ENCODE measurements around the gene SLC35A2. TPM values are rescaled to one million over a fixed set of nuclear protein-coding genes. Genes with fewer than 3 reads are reported as not detected.

Gene SLC35A2
- total RNA-seq, 1 donor from 2014 or later, result 22.6 TPM

DNA sequence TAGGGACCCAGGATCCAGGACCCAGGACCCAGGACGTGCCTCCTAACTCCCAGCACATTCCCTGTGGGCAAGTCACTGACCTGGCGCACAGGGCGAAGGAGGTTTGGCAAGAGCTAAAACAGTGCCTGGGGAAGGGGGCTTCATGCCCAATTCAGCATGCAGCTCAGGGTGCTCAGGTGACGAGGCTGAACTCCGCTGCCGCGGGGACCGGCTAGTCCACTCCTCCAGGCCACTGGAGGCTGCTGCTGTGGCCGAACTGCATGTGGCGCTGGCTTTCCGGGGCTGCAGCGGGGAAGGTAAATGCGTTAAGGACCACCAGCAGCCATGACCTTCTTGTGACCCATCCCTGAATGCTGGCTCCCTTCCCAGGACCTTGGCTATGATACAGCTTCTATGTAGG lies 12.3 kb upstream of the SLC35A2 start:
- ATAC-seq (no peak), DNase-seq (no peak)
- Histone ChIP-seq H3K9me3 (no peaks in the 10 kb centered on the region), H3K27ac (no peak overlapping the region), H3K4me3 (no peak overlapping the region), H3K36me3 (peaks cover 21% of the 10 kb centered on the region), H3K27me3 (no peaks in the 10 kb centered on the region), H3K4me1 (peaks cover 6% of the 10 kb centered on the region)
- intact Hi-C loops (cut with DNase I), result no loop called here
- TF ChIP-seq, protein P1, sequence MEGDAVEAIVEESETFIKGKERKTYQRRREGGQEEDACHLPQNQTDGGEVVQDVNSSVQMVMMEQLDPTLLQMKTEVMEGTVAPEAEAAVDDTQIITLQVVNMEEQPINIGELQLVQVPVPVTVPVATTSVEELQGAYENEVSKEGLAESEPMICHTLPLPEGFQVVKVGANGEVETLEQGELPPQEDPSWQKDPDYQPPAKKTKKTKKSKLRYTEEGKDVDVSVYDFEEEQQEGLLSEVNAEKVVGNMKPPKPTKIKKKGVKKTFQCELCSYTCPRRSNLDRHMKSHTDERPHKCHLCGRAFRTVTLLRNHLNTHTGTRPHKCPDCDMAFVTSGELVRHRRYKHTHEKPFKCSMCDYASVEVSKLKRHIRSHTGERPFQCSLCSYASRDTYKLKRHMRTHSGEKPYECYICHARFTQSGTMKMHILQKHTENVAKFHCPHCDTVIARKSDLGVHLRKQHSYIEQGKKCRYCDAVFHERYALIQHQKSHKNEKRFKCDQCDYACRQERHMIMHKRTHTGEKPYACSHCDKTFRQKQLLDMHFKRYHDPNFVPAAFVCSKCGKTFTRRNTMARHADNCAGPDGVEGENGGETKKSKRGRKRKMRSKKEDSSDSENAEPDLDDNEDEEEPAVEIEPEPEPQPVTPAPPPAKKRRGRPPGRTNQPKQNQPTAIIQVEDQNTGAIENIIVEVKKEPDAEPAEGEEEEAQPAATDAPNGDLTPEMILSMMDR (IDR thresholded peaks at IDR 0.05), result no peak

DNA sequence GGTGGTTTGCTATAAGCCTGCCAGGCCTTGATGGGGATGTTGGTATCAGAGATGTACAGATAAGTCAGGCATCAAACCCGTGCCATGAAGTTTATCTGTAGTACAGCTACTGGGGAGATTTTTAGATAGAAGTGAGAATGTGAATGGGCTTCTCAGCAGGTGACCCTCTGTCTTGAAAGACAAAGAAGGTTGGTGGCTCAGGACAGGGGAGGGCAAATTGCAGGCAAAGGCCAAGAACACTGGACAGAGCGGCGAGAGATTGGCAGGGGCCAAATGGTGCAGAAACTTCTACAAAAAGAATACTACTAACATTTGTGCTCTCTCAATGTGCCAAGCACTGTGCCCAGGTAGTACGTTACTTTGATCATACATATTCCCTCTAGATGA lies 9.3 kb upstream of the SLC35A2 start:
- Histone ChIP-seq H3K27me3 (no peaks in the 10 kb centered on the region), H3K9me3 (no peaks in the 10 kb centered on the region), H3K27ac (peak overlapping the region; percentile 42), H3K4me1 (peaks cover 6% of the 10 kb centered on the region), H3K36me3 (peaks cover 19% of the 10 kb centered on the region), H3K4me3 (no peak overlapping the region)
- ATAC-seq, result no peak
- TF ChIP-seq, protein P1 (IDR thresholded peaks at IDR 0.05), result no peak
- DNase-seq, result no peak
- intact Hi-C loops (cut with DNase I), result no loop called here

DNA sequence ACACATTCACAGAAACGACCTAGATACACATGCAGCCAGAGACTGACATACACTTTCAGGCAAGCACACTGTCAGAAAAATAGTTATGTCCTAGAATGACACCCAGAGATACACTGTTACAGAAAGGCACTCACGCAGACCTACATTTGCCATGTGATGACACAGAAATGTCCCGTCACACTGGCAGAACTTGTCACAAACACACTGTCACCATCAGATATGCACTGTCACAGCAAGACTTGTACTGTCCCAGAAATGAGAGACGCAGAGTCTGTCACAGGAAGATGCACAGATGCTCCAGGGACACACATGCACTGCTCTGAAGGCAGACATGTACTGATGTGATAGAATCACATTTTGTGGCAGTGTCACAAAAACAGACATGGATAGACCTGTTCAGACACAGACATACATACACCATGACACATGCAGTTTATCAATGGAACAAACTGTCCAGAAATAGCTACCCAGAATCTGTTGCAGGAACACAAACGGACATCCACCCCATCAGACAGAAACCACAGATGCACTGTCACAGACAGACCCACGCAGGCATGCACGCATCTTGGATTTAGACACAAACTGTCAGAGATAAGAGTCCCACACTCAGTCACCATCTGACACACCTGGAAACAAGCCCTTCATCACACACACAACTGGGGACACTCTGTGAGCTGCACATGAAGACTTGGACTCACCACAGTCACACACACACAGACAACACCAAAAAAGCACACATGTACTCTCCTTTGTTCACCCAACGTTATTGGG lies 8.7 kb upstream of the SLC35A2 start:
- ATAC-seq (no peak), DNase-seq (no peak)
- Histone ChIP-seq H3K27ac (peak overlapping the region; percentile 89), H3K4me1 (peaks cover 6% of the 10 kb centered on the region), H3K4me3 (peak overlapping the region; percentile 57), H3K9me3 (no peaks in the 10 kb centered on the region), H3K36me3 (peaks cover 13% of the 10 kb centered on the region), H3K27me3 (no peaks in the 10 kb centered on the region)
- intact Hi-C loops (cut with DNase I), result no loop called here
- TF ChIP-seq, protein P1 (IDR thresholded peaks at IDR 0.05), result no peak

DNA sequence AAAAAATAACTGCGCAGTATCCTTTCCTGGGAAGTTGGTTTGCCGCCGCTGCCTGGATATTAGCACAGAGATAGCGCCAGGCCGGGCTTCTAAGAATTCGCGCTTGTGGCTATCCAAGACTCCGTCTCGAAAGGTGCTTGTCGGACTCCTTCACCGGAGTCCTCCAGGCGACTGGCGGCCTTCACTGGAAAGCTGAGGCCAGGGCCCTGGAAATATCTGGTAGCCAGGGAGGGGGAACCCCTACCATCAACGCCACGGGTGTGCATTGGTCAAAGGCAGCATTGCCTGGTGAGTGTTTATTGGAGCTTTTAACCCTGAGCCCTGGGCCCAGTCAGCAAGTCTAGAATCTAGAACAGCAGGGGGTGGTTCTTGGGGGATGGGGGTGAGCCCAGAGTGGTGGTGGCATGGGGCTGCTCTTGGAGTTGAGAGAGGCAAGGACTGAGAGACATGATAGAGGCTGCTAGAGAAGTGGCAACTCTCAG lies 8.0 kb upstream of the SLC35A2 start:
- intact Hi-C loops (cut with DNase I), result no loop called here
- peak; percentile 3 for ATAC-seq

DNA sequence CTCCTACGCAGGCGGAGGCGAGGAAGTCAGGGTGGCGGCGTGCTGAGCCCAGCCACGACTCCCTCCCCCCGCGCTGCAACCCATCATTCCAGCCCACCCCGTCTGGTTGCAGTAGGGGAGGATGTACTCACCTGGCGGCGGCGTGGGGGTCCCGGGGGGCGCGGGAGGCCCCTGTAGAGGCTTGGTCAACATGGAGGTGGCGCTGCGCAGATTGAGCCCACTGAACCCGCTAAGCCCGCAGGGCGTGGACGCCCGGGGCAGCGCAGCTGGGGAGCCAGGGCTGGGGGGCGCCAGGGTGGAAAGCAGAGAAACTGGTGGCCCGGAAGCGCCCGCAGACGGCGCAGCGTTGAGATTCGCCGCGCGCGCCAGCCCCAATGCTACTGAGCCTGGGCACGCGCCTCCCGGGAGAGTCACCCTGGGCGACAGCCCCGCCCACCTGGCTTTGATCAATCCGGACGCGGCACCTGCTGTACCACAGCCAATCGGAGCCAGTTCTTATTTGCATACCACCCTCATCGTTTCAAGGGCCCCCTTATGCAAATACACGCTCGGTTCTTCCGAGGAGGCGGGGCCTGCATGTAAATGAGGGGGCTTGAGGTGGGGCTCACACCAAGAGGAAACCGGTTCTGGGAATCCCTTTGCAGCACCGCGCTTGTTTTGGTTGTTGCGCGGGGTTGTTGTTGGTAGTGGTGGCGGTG lies 7.3 kb upstream of the SLC35A2 start, which contains the start of gene PIM2:
PIM2 (minus strand) TSS at position 382 of the 698 bp plus-strand sequence; CDS start at position 192, 190 bp downstream.
- ATAC-seq, result peak; percentile 93
- Histone ChIP-seq H3K4me3 (peak within 1 kb of the TSS; percentile 57), H3K9me3 (no peaks in the 10 kb centered on the region), H3K27ac (peak within 1 kb of the TSS; percentile 89), H3K36me3 (peaks cover 13% of the 10 kb centered on the region), H3K4me1 (peaks cover 6% of the 10 kb centered on the region), H3K27me3 (no peaks in the 10 kb centered on the region)
- intact Hi-C loops (cut with DNase I), result no loop called here
- DNase-seq, result peak; percentile 95
- TF ChIP-seq, protein P1 (IDR thresholded peaks at IDR 0.05), result no peak

More for the DNA sequence above, 8.0 kb upstream of the SLC35A2 start:
- peaks cover 13% of the 10 kb centered on the region for H3K36me3 ChIP-seq
- H3K9me3 ChIP-seq, result no peaks in the 10 kb centered on the region
- H3K4me3 ChIP-seq, result peak overlapping the region; percentile 57
- DNase-seq, result no peak
- TF ChIP-seq, protein P1 (IDR thresholded peaks at IDR 0.05), result no peak
- peaks cover 6% of the 10 kb centered on the region for H3K4me1 ChIP-seq
- H3K27ac ChIP-seq, result peak overlapping the region; percentile 89
- no peaks in the 10 kb centered on the region for H3K27me3 ChIP-seq
